ENCODE measurements around the gene CMTR1.

The CMTR1 gene

GRCh38 chr6:37480118-37480736, 47.2 kb downstream of the CMTR1 start:
- Histone ChIP-seq H3K9ac (no peak overlapping the region), H3K36me3 (ENCODE audit: insufficient read depth) (no peaks in the 10 kb centered on the region), H3K4me2 (no peak overlapping the region), H3K27ac (no peak overlapping the region), H3K79me2 (ENCODE audit: insufficient read depth, low read depth) (no peaks in the 10 kb centered on the region), H3K4me3 (IDR thresholded peaks at IDR 0.05; ENCODE audit: insufficient read depth, low read depth, low read length) (no peak overlapping the region), H3K27me3 (ENCODE audit: insufficient read depth, low read depth) (no peaks in the 10 kb centered on the region), H2AFZ (ENCODE audit: low read depth) (no peak overlapping the region), H3K4me1 (ENCODE audit: low read depth, poor library complexity, severe bottlenecking) (no peaks in the 10 kb centered on the region), H4K20me1 (ENCODE audit: insufficient read depth) (no peaks in the 10 kb centered on the region)
- TF ChIP-seq CTCF (conservative IDR thresholded peaks at IDR 0.05; ENCODE audit: low read depth, low read length) = no peak

GRCh38 chr6:37480951-37481534, 48.0 kb downstream of the CMTR1 start:
- Histone ChIP-seq H3K9ac (no peak overlapping the region), H3K36me3 (ENCODE audit: insufficient read depth) (no peaks in the 10 kb centered on the region)
- no peak for TF ChIP-seq CTCF (conservative IDR thresholded peaks at IDR 0.05; ENCODE audit: low read depth, low read length)

GRCh38 chr6:37481711-37482605, 48.9 kb downstream of the CMTR1 start:
- no peak overlapping the region for H3K4me3 ChIP-seq (IDR thresholded peaks at IDR 0.05; ENCODE audit: insufficient read depth, low read depth, low read length)
- no peaks in the 10 kb centered on the region for H3K4me1 ChIP-seq (ENCODE audit: low read depth, poor library complexity, severe bottlenecking)
- TF ChIP-seq CTCF (conservative IDR thresholded peaks at IDR 0.05; ENCODE audit: low read depth, low read length) = no peak
- no peak overlapping the region for H3K9ac ChIP-seq
- no peak overlapping the region for H3K4me2 ChIP-seq
- no peaks in the 10 kb centered on the region for H3K36me3 ChIP-seq (ENCODE audit: insufficient read depth)
- no peaks in the 10 kb centered on the region for H4K20me1 ChIP-seq (ENCODE audit: insufficient read depth)
- H3K27me3 ChIP-seq (ENCODE audit: insufficient read depth, low read depth) = no peaks in the 10 kb centered on the region
- no peaks in the 10 kb centered on the region for H3K79me2 ChIP-seq (ENCODE audit: insufficient read depth, low read depth)
- no peak overlapping the region for H3K27ac ChIP-seq
- H2AFZ ChIP-seq (ENCODE audit: low read depth) = no peak overlapping the region

More at GRCh38 chr6:37480951-37481534, 48.0 kb downstream of the CMTR1 start:
- Histone ChIP-seq H3K4me1 (ENCODE audit: low read depth, poor library complexity, severe bottlenecking) (no peaks in the 10 kb centered on the region), H3K27me3 (ENCODE audit: insufficient read depth, low read depth) (no peaks in the 10 kb centered on the region), H4K20me1 (ENCODE audit: insufficient read depth) (no peaks in the 10 kb centered on the region), H2AFZ (ENCODE audit: low read depth) (no peak overlapping the region), H3K27ac (no peak overlapping the region), H3K4me2 (no peak overlapping the region), H3K79me2 (ENCODE audit: insufficient read depth, low read depth) (no peaks in the 10 kb centered on the region), H3K4me3 (IDR thresholded peaks at IDR 0.05; ENCODE audit: insufficient read depth, low read depth, low read length) (no peak overlapping the region)

GRCh38 chr6:37482606-37483251, 49.7 kb downstream of the CMTR1 start:
- H3K9ac ChIP-seq = no peak overlapping the region
- no peak overlapping the region for H3K4me3 ChIP-seq (IDR thresholded peaks at IDR 0.05; ENCODE audit: insufficient read depth, low read depth, low read length)

More at GRCh38 chr6:37482606-37483251, 49.7 kb downstream of the CMTR1 start:
- Histone ChIP-seq H2AFZ (ENCODE audit: low read depth) (no peak overlapping the region), H3K79me2 (ENCODE audit: insufficient read depth, low read depth) (no peaks in the 10 kb centered on the region), H3K4me1 (ENCODE audit: low read depth, poor library complexity, severe bottlenecking) (no peaks in the 10 kb centered on the region), H3K27ac (no peak overlapping the region), H3K27me3 (ENCODE audit: insufficient read depth, low read depth) (no peaks in the 10 kb centered on the region), H4K20me1 (ENCODE audit: insufficient read depth) (peaks cover 3% of the 10 kb centered on the region; the same call in 1 of the 2 replicates), H3K36me3 (ENCODE audit: insufficient read depth) (no peaks in the 10 kb centered on the region), H3K4me2 (no peak overlapping the region)
- TF ChIP-seq CTCF (conservative IDR thresholded peaks at IDR 0.05; ENCODE audit: low read depth, low read length) = no peak

All from KMS-11 (cell line).